Muscle of arm (tissue), 12 donors: ENCODE measurements around the gene ADAM29. TPM values are rescaled to one million over a fixed set of nuclear protein-coding genes. Genes with fewer than 3 reads are reported as not detected.
"Not testable (repeated sequence)": the region's sequence is repeated elsewhere in the genome, so short reads cannot be mapped to it uniquely, and the experiment has no call there.

Experiments
- DNase-seq: peaks from one replicate; pipeline ENCODE4 v3.0.0-alpha.2; 2013
- polyA plus RNA-seq, 12 donors: library from polyadenylated mRNA; unstranded; fragments of 120-200 nt; gene quantifications; one replicate each; pipeline ENCODE4 v1.2.1, GENCODE V29; 2013; ENCODE audit not compliant: insufficient read length in 12 of 12

Gene ADAM29
- polyA plus RNA-seq, 12 donors, result 0.25 TPM; not detected in 11

DNA sequence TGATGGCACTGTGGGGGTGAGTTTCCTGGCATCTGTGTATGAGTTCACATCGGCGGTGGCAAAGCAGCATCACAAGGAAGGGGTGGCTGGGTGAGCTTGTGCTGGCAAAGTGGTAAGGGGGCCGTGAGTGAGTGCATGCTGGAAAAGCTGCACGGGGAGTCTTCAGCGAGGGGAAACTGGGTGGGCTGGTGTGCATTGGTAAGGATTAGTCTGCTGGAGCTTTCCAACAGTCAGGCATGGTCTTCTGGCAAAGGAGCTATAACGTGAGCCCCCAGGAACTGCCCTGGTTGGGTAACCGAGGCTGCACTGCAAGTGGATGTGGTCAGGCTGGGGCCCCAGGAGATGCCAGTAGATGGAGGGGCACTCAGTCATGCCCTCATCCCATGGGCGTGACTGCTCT, 30.7 kb downstream of the ADAM29 start:
- DNase-seq, result no peak

DNA sequence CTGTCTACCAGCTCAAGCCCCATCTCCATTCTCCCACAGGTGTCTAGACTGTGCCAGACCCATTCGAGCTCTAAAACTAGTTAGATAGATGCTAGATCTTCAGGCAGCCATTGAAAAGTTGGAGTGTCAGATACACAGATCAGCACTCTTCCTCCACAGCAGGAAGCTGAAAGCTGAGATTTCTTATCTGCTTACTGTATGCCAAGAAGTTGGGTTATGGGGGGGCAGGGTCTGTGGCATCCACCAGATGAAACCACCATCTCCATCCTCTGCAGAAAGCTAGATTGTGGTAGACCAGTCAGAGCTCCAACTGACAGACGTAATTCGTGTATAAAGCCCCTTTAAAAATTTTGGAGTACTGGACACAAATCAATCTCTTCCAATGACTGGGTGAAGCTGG, 54.8 kb downstream of the ADAM29 start:
- DNase-seq, result no peak

DNA sequence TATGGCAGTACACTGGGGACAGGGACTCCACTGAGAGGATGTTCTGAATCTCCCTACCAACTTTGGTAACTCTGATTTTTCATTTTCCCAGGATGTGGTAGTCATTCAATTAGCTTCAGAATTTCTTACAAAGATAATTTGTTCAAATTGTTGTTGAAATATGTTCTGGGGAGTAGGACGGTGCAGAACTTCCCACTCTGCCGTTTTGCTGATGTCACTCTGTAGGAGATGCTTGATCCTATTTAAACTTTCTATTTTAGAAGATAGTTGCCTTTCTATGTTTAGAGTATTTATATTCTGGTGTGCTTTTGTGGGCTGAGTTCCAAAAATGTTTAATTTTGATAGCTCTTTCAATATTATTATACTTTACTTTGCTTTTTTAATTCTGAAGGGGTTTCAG, 55.2 kb downstream of the ADAM29 start:
- DNase-seq, result no peak

DNA sequence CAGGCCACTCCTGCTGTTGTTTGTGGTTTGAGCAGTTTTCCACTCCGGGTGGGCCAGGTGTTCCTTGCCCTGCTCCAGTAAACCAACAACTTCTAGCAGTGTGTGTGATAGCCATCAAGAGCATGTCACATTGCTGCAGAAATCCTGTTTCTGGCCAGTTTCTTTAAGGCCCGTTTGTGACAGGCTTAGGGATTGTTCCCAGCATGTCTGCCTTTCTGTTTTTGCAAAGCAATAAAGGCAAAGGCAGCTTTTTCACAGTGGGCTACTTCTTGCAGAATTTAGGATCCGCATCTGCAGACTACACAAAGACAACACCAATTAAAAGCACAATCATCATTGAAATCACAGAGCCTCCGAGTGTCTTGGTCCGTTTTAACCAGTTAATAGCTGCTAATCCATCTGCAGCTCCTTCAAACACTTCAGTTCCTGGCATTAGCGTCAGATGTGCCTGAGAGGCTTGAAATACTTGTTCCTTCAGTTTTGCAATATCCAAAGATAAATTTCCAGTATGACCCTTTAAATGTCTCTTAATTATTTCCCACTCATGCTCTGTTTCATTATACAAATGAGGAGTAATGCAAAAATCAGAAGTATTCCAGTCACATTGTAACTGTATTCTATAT, 65.1 kb downstream of the ADAM29 start:
- DNase-seq, result no peak

DNA sequence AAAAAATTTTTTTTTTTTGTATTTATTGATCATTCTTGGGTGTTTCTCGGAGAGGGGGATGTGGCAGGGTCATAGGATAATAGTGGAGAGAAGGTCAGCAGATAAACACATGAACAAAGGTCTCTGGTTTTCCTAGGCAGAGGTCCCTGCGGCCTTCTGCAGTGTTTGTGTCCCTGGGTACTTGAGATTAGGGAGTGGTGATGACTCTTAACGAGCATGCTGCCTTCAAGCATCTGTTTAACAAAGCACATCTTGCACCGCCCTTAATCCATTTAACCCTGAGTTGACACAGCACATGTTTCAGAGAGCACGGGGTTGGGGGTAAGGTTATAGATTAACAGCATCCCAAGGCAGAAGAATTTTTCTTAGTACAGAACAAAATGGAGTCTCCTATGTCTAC, 65.7 kb downstream of the ADAM29 start:
- not testable (repeated sequence) for DNase-seq

DNA sequence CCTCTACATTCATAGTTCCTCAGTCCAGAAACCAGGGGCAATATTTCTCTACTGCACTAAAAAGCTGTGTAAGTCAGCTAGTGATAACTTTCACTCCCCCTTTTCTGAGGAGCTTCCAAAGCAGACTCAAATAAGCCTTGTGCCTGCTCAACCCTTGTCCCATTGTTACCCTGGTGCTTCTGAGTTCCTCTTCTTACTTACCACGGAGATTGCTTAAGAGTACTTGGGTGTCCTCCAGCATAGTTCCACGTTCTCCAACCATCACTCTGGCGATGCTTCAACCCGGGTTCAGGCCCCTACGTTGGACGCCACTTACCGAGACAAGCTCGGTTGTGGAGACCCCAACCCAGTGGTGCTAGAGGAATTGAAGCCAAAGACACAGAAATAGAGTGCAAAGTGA, 71.6 kb downstream of the ADAM29 start:
- DNase-seq, result no peak

DNA sequence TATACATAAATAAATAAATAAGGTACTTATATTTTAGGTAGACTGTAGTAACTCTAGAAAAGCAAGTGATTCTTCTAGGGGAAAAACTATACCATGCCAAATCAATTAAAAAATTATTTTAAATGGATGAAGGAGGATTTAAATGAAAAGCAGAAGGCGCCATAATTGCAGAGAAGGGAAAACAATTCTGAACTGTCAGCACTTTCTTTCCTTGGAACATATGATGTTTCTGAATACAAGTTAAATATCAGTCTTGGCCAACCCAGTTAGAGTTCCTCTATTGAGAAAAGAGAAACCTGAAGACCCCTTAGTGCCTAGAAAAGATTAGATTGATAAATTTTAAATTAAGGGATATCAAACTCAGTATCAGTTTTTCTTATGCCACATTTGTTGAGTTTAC, 75.8 kb downstream of the ADAM29 start:
- DNase-seq, result no peak

DNA sequence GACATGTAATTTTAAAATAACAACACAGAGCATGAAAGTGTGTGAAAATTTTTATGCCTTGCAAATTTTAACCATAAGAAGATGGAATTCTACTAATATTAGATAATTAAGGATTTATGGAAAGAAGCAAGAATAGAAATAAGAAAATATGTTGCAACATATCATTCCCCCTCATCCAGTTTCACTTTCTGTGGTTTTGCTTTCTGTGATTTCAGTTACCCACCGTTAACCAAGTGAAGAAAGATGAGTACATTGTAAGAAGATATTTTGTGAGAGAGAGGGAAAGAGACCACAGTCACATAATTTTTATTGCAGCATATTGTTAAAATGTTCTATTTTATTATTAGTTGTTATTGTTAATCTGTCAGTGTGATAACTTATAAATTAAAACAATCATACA, 77.9 kb downstream of the ADAM29 start:
- DNase-seq, result no peak

DNA sequence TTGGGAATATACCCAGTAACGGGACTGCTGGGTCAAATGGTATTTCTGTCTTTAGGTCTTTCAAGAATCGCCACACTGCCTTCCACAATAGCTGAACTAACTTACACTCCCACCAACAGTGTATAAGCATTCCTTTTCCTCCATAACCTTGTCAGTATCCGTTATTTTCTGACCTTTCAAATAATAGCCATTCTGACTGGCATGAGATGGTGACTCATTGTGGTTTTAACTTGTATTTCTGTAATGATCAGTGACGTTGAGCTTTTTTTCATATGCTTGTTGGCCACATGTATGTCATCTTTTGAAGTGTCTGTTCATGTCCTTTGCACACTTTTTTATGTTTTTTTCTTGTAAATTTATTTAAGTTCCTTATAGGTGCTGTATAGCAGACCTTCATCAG, 81.2 kb downstream of the ADAM29 start:
- no peak for DNase-seq

DNA sequence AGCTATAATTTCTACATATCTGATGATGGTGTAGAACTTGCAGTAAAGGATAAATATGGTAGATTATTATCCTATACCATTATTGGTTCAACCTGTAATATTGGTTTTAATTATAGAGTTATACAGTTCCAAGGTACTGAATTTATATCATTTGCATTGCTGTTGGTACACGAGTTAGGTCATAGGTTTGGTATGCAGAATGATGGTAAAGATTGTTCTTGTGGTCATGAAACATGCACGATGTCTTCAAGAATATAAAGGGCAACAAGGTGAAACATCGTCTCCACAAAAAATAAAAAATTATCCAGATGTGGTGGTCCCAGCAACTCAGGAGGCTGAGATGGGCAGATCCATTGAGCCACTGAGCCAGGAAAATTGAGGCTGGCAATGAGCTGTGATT, 99.6 kb downstream of the ADAM29 start:
- no peak for DNase-seq

DNA sequence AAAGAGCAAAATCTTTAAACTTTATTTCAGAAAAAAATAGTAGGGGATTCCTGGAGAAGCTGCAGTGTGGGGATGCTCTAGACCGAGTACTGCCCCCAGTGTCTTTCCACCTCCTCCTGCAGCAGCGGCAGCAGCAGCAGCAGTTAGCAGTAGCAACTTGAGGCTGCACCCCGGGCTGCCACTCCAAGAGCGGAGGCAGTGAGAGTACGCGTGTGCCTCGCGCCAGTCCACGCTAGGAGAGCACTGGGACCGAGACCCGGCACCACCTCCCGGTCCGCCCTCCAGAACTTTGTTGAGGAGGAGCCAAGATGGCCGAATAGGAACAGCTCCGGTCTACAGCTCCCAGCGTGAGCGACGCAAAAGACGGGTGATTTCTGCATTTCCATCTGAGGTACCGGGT, 101.3 kb downstream of the ADAM29 start:
- DNase-seq, result not testable (repeated sequence)

Other genes starting within 250 kb of the ADAM29 start
- under 1 TPM in 2 of 12 donors, not detected in 10; 0.03 to 0.22 TPM for gene GLRA3, start 89.1 kb upstream of the ADAM29 start, polyA plus RNA-seq